NB4 (cell line): Measurements from ENCODE around the gene MEAF6.
A peak's percentile ranks its signal among the peaks of the same experiment; 100 is the strongest.

Source experiments
- DNase-seq: peaks from one replicate; pipeline ENCODE4 v3.0.0; 2010; ENCODE audit warnings: low read depth
- H3K4me3 ChIP-seq: one replicate; pipeline ENCODE4 v1.5.1; 2011; ENCODE audit warnings: mild to moderate bottlenecking, low read depth, low read length, moderate library complexity
- CTCF ChIP-seq: IDR thresholded peaks from one replicate; pipeline ENCODE4 v1.5.1; 2012; ENCODE audit warnings: low read depth, low read length
- MYC ChIP-seq: IDR thresholded peaks from 2 replicates; pipeline ENCODE4 v1.6.1; 2011; ENCODE audit warnings: low read depth, low read length
- POLR2A ChIP-seq: IDR thresholded peaks from 2 replicates; pipeline ENCODE4 v1.6.1; 2011; ENCODE audit warnings: mild to moderate bottlenecking; ENCODE audit not compliant: insufficient read length; ENCODE audit errors: extremely low read depth
- TF ChIP-seq, protein P1 (sequence below): IDR thresholded peaks from 2 replicates; pipeline ENCODE4 v1.6.1; 2011; ENCODE audit warnings: low read depth, low read length

The MEAF6 gene

DNA sequence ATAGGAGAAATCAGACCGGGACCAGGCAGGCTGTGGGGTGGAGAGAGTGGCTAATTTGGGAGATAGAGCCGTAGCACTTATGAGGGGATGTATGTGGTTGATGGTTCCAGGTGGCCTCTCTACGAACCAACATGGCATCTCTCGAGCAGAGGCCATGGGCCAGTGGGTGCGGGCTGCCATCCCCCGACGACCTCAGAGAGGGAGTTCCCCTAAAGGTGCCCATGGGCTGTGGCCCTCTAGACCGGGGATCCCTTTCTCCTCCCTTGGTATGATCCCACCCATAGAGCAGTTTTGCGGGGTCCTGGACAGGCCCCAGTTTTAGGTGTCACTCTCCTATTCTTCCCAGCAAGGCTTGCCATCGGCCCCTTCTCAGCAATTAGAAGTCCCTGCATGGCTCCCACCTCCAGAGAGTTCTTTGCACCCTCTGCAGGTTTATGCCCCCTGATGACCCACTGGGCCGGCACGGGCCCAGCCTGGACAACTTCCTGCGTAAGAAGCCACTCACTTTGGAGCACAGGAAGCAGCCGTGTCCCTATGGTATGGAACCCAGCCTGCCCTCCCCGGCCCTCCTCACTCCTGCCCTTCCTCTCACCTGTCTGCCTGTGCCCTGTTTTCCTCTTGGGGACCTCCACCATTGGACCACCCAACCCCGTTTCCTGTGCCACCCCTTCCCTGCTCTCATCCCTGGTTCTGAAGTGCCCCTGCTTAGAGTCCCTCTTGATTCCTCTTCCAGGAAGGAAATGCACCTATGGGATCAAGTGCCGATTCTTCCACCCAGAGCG is 32.4 kb downstream of the MEAF6 start:
- no peak for DNase-seq
- TF ChIP-seq POLR2A = no peak
- no peak for TF ChIP-seq CTCF
- TF ChIP-seq, protein P1, sequence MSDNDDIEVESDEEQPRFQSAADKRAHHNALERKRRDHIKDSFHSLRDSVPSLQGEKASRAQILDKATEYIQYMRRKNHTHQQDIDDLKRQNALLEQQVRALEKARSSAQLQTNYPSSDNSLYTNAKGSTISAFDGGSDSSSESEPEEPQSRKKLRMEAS = no peak
- TF ChIP-seq MYC = no peak
- no peak overlapping the region for H3K4me3 ChIP-seq

- TF ChIP-seq CTCF (no peak), POLR2A (no peak), MYC (no peak)
- TF ChIP-seq, protein P1 = no peak
- peak; percentile 66 for DNase-seq
- no peak overlapping the region for H3K4me3 ChIP-seq
These were observed 33.1 kb downstream of the MEAF6 start for GRCh38 chr1:37481289-37482003.

DNA sequence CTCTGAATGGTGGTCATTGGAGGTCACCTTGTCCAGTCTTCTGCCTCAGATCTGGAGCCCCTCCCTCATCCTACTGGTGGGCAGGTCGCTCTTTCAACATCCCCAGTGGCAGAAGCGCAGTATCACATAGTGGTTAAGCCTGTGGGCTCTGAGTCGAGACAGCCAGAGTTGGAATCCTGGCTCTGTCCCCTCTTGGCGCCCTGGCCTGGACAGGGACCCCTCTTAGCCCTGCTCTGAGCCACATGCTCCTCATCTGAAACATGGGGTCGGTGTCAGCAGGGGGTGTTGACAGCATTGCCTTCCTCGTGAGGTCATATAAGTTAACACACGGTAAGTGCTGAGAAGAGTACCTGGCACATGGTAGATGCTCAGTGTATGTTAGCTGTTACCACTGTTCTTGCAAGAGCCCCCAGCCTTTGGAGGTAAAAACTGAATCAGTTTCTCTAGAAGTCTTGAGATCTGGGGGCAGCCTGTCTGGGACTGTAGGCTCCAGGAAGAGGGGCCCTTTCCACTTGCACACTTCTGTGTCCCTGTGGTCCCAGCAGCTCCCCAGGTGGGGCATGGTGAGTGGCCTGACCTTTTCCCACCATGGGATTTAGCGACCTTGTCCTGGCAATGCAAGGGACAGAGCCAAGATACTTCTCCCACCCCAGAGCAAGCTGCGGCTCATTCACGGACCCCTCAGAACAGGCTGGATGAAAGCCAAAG is 33.8 kb downstream of the MEAF6 start:
- TF ChIP-seq CTCF = no peak
- TF ChIP-seq, protein P1 = no peak
- TF ChIP-seq MYC = no peak
- no peak overlapping the region for H3K4me3 ChIP-seq
- DNase-seq = peak; percentile 19

DNA sequence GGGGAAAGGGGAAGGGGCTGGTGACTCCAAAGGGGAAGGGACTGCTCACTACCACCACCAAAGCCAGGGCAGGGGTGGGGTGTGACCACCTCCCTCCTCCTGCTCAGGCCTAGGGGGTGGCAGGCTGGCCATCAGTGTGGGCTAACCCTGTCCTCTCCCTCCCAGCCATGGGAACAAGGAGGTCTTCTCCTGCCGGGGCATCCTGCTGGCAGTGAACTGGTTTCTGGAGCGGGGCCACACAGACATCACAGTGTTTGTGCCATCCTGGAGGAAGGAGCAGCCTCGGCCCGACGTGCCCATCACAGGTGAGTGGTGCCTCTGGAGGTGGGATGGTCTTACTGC is 34.5 kb downstream of the MEAF6 start:
- peak overlapping the region; percentile 42 for H3K4me3 ChIP-seq
- TF ChIP-seq POLR2A = no peak
- TF ChIP-seq CTCF = no peak
- TF ChIP-seq, protein P1 = no peak
- no peak for TF ChIP-seq MYC
- DNase-seq = no peak

GRCh38 chr1:37479255-37480124 is 35.1 kb downstream of the MEAF6 start:
- peak; percentile 89 for TF ChIP-seq MYC
- peak; percentile 13 for TF ChIP-seq POLR2A
- TF ChIP-seq, protein P1 = peak; percentile 92
- no peak for TF ChIP-seq CTCF
- peak overlapping the region; percentile 90 for H3K4me3 ChIP-seq
- DNase-seq = peak; percentile 97
